CD4-positive, alpha-beta T cell treated with Interleukin-4 for 4 hours (primary cell): Measurements from ENCODE around the gene LRRC52.

ENCODE experiments used
- DNase-seq: peaks from one replicate; pipeline ENCODE4 v3.0.0-alpha.2; 2020

Gene LRRC52

DNA sequence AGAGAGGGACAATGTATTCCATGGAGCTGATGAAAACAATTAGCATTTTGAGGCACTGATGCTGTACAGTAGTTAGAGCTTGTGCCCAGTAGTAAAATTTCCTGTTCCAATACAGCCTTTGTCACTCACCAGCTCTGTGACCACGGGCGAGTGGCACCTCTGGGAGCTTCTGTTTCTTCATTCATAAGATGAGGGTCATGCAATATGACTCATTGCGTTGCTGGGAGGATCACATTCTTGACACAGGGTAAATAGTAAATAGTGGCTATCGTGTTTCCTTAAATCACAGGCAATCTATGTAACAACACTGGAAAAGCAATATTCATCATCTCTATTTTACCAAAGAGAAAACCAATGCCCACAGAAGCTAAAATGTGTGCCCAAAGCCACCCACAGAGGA is 4.5 kb upstream of the LRRC52 start:
- DNase-seq = no peak

DNA sequence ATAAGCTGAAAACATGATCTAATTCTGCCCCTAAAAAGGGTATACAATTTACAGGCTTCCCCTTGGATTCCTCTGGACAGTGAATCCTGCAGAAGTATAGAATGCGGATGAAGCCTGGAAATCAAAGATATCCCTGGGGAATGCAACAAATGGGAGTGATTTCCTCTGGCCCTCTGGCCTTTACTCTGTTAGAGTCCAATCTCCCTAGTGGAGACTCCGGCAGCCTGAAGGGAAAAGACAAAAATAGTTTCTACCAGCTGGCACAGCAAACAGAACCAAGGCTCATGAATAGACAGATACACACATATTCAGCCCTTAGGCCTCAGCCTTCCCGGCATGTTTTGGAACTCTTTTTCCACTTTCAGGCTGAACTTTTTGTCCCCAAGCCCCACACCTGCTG is 3.9 kb upstream of the LRRC52 start:
- no peak for DNase-seq

GRCh38 chr1:165542015-165542631 is 1.7 kb upstream of the LRRC52 start:
- DNase-seq = no peak

DNA sequence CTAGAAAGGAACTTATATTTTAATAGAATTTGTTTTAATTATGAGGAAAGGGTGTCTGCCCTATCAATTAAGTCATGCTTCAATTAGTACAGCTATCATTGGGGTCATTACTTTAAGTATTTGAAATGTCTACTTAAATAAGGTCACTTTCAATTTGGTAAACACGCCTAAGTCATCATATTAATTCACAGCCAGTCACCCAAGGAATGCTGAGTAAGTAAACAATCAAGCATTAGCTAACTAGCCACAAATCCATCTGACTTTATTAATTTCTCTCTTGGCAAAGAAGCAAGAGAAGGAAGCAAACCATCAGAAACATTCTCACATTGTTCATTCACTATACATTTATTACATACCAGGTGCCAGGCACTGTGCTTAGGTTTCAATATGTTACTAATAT is 1.2 kb upstream of the LRRC52 start:
- no peak for DNase-seq

GRCh38 chr1:165544996-165545395 is 1.2 kb downstream of the LRRC52 start:
- no peak for DNase-seq

DNA sequence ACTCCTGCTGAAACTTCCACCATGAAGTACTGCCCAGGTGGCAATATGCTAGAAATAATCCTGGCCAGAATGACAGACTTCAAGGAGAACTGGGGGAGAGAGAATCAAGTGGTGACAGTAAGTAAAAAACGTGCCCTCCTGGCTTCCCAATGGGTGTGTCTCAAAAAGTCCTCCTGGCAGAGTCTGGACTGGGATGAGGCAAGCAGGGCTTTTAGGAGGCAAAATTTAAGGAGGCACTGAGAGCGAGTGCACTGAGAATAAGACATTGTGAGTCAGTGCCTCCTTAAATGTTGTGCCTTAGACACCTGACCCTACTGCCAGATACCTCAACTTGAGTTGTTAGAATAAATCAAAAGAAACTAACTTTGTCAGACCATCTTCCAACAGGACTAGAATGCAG is 2.2 kb downstream of the LRRC52 start:
- DNase-seq = no peak

DNA sequence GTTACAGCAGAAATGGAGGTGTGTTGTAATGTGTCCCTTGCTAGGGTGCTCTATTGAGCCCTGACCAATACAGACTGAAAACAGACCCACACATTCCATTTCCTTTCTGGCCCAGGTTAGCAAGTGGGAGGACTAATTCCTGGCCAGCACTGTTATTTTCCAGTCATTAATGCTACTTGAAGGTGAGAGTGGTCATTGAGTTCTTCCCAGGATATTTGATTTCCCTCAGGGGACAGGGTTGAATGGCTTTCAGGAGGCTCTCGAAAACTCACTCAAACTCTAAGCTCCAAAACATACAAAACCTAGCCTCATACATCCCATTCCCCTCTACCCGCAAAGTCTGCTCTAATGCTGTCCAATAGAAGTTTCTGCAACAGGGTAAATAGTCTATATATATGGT is 6.2 kb downstream of the LRRC52 start:
- DNase-seq = no peak

- no peak for DNase-seq
Measured at GRCh38 chr1:165551469-165551868, 7.7 kb downstream of the LRRC52 start.

GRCh38 chr1:165560883-165561656 is 17.3 kb downstream of the LRRC52 start:
- DNase-seq = no peak

DNA sequence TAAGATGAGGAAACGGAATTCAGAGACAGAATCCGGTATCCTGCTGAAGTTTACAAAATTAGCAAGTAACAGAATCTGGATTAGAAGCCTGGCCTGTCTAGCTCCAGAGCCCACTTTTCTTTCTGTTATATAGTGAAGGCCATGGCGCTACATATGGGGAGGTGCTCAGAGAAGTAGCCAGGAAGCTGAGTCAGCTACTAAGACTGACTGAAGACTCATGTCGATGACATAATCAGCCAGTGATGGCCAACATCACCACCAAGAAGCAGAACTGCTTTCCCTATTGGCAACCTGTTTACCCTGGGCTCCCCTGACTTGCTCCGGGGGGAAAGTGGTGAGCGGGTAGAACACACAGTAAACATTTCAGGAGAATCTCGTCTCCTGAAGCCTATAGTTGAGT is 18.8 kb downstream of the LRRC52 start:
- DNase-seq = no peak

DNA sequence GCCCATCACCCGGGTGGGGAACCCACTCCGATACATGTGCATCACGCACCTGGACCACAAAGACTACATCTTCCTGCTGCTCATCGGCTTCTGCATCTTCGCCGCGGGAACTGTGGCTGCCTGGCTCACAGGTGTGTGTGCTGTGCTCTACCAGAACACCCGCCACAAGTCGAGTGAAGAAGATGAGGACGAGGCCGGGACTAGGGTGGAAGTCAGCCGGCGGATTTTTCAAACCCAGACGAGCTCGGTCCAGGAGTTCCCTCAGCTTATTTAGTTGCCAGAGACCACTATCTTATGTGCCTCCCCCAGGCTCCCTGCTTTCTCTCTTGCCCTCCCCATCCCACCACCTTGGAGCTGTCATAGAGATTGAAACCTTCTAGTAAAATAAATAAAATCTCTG is 19.8 kb downstream of the LRRC52 start:
- DNase-seq = no peak

- no peak for DNase-seq
Measured at GRCh38 chr1:165564561-165564960, 20.8 kb downstream of the LRRC52 start.

- DNase-seq = no peak
Measured at GRCh38 chr1:165565751-165566490, 22.1 kb downstream of the LRRC52 start.

DNA sequence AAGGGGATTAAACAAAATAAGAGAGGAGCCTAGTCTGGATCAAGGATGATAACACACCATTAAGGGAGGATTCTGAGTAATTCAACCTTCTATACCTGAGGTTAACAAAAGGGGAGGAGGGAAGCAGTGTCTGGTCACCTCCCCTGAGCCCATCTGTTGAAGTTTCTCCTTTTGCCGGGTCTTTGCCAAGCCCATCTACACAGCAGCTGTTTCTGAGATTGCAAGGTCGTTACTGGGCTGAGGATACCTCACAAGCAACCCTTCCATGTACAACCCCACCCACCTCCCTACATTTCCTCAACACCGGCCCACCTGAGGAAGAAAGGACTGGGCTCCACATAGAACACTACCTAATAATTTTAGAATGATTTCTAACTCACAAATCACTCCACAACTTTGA is 26.3 kb downstream of the LRRC52 start:
- DNase-seq = no peak

- no peak for DNase-seq
Measured at GRCh38 chr1:165573787-165574186, 30.0 kb downstream of the LRRC52 start.

DNA sequence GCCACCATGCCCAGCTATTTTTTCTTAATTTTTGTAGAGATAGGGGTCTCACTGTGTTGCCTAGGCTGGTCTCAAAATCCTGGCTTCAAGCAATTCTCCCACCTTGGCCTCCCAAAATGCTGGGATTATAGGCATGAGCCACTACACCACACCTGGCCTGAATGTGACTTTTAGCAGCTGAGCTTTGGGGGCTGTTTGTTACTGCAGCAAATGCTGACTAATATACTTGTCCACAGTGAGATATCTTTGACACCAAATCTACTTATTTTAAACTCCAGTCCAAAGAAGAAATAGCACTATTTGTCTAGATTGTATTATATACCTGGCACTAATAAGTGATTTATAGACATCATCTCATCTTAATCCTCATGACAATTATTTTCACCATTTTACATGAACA is 30.5 kb downstream of the LRRC52 start:
- DNase-seq = no peak

DNA sequence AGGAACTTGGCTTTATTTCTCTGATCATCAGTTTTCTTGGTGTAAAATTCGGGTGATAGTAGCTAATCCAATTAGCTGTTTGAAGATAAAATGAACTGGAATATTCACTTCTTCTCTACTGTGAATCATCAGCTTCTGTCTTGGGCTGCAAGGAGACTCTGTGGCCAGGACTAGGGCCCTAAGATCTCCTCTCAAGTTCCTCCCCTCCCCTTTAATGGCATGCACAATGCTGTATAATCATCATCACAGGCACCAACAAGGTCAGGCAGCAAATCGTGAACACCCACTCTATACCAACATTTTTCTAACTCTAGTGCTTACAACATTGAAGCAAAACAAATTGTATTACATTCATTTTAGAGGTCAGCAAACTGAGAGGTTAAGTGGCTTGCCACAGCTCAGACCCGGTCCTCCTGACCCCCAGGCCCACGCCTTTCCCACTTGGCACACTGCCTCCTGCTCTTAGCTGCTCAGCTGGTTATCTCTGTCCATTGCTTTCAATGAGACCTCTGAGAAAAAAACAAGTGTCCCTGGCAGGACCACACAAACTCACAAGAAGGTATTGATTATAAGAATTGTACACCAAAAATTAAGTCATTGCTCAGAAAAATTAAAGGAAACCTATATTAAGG is 31.8 kb downstream of the LRRC52 start:
- no peak for DNase-seq

- no peak for DNase-seq
Measured at GRCh38 chr1:165576536-165576935, 32.7 kb downstream of the LRRC52 start.

- DNase-seq = no peak
Measured at GRCh38 chr1:165577707-165578106, 33.9 kb downstream of the LRRC52 start.

DNA sequence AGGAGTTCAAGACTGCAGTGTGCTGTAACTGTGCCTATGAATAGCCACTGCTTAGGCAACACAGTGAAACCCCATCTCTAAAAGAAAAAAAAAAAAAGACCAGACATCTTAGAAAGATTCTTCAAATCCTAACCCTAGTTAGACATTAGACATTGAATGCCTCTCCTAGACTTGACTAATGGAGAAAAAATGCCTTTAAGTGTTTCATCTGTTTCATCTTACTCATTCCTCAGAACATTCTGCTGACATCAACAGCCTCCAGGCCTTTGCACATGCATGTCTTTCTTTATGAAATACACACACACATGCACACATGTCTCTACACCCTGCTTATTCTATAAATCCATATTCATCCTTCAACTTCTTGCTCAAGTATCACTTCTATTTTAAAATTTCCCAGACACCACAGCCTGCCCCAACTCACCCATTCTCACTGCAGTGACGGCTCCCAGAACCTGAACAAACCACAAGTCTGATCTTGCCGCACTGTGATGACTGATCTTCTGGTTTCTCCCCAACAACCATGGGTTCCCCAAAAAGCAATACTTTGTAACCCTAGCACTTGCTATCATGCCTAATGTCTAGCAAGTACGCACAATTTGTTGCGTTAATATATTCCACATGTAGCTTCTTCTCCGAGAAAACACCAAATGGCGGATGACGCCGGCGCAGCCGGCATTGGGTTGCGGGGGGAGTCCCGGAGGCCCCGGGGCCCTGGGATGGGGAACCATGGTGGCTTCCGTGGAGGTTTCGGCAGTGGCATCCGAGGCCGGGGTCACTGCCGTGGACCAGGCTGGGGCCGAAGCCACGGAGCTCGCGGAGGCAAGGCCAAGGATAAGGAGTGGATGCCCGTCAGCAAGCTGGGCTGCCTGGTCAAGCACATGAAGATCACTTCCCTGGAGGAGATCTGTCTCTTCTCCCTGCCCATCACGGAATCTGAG is 37.4 kb downstream of the LRRC52 start:
- no peak for DNase-seq

GRCh38 chr1:165581926-165582325 is 38.1 kb downstream of the LRRC52 start:
- no peak for DNase-seq

DNA sequence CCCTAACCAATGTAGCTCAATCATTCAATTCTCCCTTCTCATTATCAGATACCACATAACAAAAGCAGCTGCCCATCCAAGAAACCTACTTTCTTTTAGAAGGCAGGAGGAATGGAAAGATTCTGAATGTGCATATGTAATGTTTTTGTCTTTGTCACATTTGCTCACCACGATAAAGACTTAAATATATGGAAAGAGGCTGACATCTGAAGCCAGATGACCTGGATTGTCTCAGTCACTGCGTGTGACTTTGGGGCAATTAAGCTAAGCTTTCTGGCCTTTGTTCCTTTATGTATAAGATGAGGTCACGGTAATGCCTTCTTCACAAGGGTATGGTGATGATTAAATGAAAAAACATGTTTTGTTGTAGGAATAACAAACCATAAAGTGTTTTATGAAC is 42.6 kb downstream of the LRRC52 start:
- DNase-seq = no peak
